GM19193 (cell line): Measurements from ENCODE around the gene ODC1.

ENCODE experiments used
- POLR2A ChIP-seq: IDR thresholded peaks from 4 replicates; pipeline ENCODE4 v1.6.1; 2011; ENCODE audit not compliant: insufficient read depth, insufficient read length; ENCODE audit errors: extremely low read depth

Gene ODC1

GRCh38 chr2:10407841-10408648 lies 40.1 kb downstream of the ODC1 start:
- no peak for TF ChIP-seq POLR2A

GRCh38 chr2:10407432-10407831 lies 40.7 kb downstream of the ODC1 start:
- no peak for TF ChIP-seq POLR2A

- no peak for TF ChIP-seq POLR2A
These were observed 41.5 kb downstream of the ODC1 start for GRCh38 chr2:10406491-10407188.

- TF ChIP-seq POLR2A = no peak
These were observed 42.1 kb downstream of the ODC1 start for GRCh38 chr2:10406016-10406415.

- TF ChIP-seq POLR2A = no peak
These were observed 42.7 kb downstream of the ODC1 start for GRCh38 chr2:10405448-10405847.

- no peak for TF ChIP-seq POLR2A
These were observed 43.6 kb downstream of the ODC1 start for GRCh38 chr2:10404324-10405143.

- TF ChIP-seq POLR2A = no peak
These were observed 45.4 kb downstream of the ODC1 start for GRCh38 chr2:10402653-10403215.

- no peak for TF ChIP-seq POLR2A
These were observed 46.0 kb downstream of the ODC1 start for GRCh38 chr2:10402062-10402585.

- no peak for TF ChIP-seq POLR2A
These were observed 46.9 kb downstream of the ODC1 start for GRCh38 chr2:10400978-10401951.

GRCh38 chr2:10400568-10400977 lies 47.6 kb downstream of the ODC1 start:
- no peak for TF ChIP-seq POLR2A

GRCh38 chr2:10400002-10400401 lies 48.1 kb downstream of the ODC1 start:
- no peak for TF ChIP-seq POLR2A

- TF ChIP-seq POLR2A = no peak
These were observed 48.8 kb downstream of the ODC1 start for GRCh38 chr2:10399358-10399757.

- no peak for TF ChIP-seq POLR2A
These were observed 49.6 kb downstream of the ODC1 start for GRCh38 chr2:10398496-10398895.

GRCh38 chr2:10397878-10398277 lies 50.2 kb downstream of the ODC1 start:
- TF ChIP-seq POLR2A = no peak
